G401.6 (cell line): ENCODE results near the gene SOX1.

Experiments
- FAIRE-seq: peaks from 2 replicates; lab custom pipeline; 2012; peaks lifted over from hg19 to GRCh38; lab: Jason Lieb, UNC

The SOX1 gene

DNA sequence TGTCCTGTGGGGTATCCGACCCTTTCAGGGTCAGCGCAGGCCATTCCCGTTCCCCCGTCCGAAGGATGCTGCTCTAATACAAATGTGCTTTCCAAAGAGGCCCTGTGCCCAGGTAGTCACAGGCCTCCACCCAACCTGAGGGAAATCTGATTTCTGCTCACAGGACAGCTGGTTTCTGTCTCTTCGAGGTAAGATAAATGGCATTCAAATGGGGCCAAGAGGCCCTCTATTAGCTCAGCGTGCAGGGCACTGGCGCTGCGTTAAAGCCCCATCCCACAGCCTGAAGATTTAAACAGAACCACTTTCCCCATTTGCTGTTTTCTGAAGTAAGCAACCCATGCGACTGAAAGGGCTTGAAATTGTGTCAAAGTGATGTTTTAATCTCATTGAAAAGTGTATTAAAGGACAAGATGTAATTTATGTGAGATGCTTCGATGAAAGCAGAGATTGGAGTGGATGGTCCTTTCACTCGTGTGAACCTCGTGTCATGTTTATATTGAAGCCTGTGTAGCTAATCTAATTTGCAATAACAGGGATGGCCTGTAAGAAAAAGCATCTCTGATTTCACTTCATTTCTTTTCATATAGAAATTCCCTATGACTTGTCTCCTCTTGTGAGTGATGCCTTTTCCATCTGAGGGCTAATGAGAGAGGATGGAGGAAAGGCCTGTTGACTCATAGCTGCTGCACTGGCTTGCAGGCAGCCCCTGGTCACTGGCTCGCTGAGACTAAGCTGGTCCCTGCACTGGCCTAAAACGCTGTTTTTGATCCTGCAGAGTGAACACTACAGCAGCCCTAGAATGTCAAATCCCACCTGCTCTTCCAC lies 7.3 kb upstream of the SOX1 start:
- no peak for FAIRE-seq

DNA sequence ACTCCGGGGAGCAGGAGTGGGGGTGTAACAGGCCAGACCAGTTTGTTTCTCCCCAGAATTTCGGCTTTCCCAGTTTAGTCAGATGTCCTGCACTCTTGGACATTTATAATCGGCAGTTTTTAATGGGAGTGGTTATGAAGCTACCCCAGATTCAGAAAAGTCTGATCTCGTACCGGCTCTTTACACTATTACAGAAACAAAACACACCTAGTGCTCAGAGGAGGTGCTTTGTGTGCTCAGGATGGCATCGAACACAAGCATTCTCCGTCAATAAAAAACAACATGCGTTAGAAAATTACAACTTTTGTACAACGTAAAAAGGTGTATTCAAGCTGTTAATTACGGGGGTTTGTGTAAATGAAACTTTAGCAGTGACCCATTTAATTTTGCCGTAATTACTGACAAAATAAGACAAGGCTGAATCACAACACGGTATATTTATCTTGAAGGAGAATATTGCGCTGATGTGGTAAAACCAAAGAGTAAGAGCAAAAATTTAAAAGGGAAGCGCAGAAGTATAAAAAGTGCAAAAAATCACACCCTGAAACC lies 6.6 kb upstream of the SOX1 start:
- FAIRE-seq = no peak

DNA sequence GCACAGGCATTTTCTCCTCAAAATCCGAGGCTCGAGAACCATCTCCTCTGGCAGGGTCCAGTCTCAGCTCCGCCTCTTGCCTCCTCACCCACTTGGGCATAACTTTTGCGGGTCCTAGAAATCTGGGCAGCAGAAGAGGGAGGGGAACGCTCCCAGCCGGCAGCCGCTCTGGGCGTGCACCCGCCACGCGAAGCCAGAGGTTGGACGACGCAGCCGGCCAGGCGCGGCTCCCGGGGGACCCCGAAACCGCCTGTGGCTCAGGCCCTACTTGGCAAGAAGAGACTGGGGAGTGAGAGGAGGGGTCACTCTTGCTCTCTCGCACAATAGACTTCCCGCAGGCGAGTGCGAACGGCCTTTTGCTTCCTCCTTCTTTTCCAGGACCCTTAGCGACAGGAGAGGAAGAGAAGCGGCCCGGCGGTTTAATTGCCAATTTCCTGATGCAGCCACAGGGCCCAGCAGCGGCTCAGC lies 6.0 kb upstream of the SOX1 start:
- no peak for FAIRE-seq

DNA sequence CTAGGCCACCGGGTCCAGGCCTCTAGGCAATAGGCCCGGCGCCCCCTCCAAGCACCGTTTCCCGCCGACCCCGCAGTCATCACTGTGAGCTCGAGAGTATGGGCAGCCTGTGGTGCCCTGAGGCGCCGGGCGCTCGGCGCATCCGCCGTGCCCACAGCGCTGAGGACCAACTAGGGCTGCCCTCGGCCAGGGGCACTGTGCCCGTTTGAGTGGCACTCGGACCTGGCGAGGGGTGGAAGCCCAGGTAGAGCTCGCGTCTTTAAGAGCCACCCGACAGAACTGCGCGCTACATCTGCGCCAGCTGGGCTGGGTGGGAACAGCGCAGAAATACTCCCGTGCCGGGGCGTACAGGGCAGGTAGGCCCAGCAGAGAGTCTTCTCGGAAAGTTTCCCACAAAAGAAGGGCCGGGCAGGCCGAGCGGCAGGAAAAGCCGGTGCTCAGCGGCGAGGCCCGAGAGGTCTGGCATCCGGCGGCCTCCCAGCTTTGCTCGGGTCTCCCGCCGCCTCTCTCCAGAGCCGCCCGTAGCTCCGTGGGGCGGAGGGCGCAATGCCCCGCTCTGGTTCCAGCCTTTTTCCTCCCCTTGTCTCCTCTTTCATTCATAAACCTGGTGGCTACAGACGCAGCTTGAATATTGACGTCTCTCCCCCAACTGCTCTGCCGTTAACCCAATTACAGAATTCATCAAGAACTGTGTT lies 5.4 kb upstream of the SOX1 start:
- no peak for FAIRE-seq

DNA sequence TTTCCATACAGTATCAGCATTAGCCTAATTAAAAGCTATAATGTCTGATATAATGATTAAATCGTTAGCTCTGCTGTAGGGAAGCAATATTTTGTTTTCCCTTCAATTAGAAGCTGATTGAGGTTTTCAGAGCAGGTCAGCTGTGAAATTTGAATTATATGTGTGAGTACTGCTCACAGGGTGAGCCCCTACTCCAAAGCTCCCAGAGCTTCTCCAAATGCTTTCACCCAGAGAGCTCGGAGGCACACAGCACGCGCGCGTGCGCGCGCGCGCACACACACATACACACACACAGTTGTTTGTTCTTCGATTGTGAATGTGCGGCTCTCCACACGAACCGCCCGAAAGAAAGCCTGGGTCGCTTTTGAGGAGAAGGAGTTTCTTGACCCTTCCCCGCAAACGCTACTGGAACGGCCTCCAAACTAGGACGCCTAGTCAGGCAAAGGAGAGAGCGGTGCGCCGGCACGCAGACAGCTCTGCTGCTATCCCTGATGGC lies 4.8 kb upstream of the SOX1 start:
- no peak for FAIRE-seq

DNA sequence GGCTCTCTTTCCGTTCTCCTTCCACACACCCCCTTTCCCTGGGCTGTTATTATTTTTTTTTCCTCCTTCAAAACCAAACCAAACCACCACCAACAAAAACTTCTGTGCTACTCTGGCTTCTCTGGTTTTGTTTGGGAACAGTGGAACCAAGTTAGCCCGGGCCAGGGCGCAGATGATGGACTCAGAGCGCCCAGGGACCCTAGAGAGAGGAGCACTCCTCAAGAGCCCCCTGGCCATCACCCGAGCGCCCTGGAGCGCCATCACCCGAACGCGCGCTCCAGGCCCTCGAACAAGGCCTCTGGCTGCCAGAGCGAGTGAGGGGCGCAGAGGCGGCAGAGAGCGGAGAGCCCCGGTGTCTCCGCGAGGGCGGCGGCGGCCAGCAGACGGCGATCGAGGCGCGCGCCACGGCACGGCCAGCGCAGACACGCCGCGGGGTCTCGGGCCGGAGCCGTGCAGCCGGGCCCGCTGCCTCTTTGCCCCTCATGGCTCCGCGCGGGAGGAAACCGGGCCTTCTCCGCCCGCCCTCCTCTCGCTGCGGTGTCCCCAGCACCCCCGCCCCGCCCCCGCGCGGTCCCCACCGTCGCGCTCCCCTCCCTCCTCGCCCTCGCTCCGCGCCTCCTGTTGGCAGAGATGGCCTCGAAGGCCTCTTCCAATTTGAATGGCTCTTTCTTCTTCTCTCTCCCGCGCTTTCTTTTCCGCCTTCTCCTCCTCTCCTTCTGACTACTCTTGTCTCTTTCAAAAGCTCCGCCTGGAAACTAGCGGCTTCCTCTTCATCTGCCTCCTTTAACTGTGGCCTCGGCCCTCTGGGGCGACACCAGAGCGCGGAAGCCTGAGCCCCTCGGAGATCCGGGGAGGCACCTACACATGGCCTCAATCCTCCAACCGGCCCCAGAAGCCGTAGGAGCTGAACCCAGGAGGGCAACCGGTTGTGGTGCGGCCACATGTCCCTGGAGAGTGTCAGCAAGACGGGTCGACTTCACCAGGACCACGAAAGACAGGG lies 4.1 kb upstream of the SOX1 start:
- FAIRE-seq = no peak

DNA sequence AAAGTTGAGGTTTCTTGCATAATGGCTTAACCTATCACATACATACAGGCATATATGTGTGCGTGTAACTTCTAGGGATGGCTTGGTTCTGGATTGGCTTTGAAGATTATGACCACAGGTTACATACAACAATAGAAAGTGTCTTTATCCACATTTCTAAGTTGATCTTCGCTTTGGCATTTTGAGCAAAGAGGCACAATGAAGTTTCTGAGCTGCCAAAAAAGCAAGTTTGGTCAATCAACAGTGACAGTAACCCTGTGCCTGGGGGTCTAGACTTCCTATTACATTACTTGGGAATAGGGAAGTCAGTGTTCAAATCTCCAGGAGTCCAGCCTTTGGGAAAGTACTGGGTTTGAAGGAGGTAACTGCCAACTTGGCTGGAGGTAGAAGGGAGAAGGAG lies 3.1 kb upstream of the SOX1 start:
- FAIRE-seq = no peak

DNA sequence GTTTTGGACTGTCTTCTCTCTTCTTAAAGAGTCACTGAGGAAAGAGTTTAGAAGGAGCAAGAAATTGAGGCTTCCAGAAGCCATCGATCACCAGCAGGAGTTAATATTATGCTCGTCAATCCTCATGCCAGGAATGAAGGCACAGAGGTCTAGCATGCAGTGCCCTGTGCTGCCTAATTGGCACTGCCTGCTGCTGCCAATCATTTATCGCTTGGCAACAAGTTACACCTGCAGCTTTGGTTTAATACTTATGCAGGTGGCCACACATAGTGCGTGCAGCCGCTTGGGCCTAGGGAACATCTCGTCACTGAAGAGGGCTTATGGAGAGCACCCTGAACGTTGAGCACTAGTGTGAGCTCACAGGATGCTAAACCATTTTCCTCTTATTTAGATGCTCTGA lies 2.7 kb upstream of the SOX1 start:
- FAIRE-seq = no peak

DNA sequence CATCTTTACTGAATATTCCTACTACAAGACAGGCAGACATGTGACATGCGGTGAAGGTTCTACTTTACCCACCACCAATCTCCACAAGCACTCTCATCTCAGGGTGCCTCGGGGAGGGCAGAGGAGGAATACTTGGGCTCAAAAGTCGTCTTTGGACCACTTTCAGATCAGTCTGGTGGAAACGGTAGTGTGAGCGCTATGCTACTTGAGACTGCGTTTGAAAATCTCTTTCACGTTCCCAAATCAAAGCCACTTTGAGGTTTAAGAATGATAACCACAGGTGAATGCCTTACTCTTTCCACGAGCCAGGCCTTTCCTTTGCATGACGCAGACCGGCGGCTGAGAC lies 1.5 kb upstream of the SOX1 start:
- no peak for FAIRE-seq

DNA sequence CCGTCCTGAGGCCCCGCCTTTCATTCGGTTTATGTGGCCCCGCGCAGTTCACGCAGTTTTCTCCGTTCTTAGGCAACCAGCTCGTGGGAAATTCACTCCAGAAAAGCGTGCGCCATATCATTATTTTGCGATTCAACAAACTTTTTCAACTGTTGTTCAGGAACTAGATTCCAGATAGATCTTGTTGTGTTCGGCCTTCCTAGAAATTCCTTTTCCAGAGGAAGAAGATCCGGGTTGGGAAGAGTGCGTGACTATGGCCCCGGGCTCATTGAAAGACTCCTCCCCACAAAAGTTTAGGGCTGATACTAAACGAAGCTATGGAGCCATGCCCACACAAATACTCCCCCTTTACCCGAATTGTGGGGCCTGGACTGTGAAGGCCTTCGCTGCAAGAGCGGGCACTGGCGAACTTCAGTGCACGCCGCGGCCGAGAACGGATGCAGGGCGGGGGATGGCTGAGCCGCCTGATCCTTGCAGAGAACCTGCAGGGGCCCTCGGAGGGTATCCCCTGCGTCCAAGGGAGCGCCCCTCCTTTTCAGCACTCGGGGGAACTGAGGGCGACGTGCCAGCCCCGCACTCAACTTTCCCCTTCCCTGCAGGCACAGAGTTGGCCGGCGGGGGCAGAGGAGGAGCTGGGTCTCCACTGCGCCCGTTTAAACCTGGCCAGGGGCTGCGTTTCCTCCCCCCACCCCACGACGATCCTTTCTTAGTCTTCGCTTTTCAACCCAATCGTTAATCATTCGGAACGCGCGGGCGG lies 904 bp upstream of the SOX1 start:
- FAIRE-seq = no peak

DNA sequence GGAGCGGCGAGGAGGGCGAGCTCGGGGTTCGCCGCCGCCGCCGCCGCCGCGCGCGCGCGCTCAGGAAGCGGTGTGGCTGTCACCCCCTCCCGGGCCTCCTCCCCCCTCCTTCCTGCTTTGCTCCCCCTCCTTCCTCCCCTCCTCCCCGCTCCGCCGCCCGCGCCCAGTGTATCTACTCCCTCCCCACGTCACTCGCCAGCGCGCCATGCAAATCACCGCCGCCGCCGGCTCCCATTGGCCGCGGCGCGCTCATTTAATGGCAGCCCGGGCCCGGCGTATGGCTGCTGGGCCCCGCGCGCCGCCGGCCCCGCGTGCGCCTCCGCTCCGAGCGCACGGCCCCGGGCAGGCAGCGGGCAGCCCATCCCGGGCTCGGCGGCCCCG lies 335 bp upstream of the SOX1 start:
- FAIRE-seq = no peak

DNA sequence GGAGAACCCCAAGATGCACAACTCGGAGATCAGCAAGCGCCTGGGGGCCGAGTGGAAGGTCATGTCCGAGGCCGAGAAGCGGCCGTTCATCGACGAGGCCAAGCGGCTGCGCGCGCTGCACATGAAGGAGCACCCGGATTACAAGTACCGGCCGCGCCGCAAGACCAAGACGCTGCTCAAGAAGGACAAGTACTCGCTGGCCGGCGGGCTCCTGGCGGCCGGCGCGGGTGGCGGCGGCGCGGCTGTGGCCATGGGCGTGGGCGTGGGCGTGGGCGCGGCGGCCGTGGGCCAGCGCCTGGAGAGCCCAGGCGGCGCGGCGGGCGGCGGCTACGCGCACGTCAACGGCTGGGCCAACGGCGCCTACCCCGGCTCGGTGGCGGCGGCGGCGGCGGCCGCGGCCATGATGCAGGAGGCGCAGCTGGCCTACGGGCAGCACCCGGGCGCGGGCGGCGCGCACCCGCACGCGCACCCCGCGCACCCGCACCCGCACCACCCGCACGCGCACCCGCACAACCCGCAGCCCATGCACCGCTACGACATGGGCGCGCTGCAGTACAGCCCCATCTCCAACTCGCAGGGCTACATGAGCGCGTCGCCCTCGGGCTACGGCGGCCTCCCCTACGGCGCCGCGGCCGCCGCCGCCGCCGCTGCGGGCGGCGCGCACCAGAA lies 1.1 kb downstream of the SOX1 start:
- FAIRE-seq = no peak

DNA sequence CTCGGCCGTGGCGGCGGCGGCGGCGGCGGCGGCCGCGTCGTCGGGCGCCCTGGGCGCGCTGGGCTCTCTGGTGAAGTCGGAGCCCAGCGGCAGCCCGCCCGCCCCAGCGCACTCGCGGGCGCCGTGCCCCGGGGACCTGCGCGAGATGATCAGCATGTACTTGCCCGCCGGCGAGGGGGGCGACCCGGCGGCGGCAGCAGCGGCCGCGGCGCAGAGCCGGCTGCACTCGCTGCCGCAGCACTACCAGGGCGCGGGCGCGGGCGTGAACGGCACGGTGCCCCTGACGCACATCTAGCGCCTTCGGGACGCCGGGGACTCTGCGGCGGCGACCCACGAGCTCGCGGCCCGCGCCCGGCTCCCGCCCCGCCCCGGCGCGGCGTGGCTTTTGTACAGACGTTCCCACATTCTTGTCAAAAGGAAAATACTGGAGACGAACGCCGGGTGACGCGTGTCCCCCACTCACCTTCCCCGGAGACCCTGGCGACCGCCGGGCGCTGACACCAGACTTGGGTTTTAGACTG lies 1.7 kb downstream of the SOX1 start:
- no peak for FAIRE-seq

DNA sequence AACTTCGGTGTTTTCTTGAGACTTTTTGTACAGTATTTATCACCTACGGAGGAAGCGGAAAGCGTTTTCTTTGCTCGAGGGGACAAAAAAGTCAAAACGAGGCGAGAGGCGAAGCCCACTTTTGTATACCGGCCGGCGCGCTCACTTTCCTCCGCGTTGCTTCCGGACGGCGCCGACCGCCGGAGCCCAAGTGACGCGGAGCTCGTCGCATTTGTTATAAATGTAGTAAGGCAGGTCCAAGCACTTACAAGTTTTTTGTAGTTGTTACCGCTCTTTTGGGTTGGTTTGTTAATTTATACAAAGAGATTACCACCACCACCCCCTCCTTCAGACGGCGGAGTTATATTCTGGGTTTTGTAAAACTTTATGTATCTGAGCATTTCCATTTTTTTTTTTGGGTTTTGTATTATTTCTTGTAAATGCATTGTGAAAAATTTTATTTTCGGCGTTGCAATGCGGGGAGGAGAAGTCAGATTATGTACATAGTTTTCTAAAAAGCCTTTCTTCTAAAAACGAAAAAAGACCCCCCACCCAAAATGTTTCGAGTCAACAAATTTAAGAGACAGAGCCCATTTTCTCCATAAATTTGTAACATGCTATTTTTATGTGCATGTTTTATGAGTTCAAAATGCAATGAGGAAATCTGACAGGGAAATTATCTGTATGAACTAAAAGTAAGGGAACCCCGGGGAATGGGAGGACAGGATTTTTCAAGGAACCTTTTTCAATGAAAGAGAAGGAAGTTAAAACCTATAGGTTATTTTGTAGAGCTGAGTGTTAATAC lies 2.3 kb downstream of the SOX1 start:
- no peak for FAIRE-seq

DNA sequence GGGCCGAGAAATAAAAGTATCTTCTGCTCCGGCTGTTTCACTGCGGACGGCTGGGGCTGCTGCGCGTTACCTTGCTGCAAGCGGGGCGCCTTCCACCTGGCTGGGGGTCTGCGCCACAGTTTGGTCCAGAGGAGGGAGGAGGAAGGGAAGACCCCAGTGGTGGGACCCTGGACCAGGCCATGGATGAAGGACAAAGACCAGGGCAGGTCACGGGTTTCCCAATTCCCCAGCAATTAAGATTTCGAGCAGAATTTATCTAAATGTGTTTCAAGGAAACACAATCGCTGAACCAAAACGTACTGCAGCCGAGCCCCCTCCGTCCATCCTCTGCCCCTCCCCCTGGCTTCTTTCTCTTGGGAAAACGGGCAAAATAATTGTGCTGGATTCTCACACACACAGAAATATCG lies 2.9 kb downstream of the SOX1 start:
- no peak for FAIRE-seq

DNA sequence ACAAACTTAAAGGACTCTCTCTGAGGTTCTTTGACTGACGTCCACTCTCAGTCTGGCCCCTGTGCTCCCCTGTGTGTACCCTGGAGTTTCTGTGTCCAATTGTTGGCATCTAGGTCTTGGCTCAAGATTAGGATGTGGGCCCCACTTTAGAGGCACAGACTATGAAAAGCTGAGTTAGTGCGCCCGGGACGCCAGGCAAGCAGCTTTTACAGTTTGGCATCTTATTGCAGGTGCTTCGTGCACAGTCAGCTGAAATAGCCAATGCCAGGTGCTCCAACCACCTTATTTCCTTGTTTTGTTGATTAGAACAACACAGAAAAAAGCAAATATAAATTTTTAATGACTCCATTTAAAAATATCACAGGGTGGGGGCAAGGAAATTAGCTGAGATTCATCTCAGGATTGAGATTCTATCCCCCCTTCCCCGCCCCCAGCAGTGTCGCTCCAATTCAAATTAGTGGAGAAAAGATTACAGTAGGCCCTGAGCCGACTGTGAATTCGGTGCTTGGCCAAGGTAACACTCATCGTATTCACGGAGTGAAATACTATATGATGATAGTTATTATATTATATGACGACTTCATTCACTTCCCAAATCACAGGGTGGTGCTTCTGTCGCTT lies 4.3 kb downstream of the SOX1 start:
- FAIRE-seq = no peak

DNA sequence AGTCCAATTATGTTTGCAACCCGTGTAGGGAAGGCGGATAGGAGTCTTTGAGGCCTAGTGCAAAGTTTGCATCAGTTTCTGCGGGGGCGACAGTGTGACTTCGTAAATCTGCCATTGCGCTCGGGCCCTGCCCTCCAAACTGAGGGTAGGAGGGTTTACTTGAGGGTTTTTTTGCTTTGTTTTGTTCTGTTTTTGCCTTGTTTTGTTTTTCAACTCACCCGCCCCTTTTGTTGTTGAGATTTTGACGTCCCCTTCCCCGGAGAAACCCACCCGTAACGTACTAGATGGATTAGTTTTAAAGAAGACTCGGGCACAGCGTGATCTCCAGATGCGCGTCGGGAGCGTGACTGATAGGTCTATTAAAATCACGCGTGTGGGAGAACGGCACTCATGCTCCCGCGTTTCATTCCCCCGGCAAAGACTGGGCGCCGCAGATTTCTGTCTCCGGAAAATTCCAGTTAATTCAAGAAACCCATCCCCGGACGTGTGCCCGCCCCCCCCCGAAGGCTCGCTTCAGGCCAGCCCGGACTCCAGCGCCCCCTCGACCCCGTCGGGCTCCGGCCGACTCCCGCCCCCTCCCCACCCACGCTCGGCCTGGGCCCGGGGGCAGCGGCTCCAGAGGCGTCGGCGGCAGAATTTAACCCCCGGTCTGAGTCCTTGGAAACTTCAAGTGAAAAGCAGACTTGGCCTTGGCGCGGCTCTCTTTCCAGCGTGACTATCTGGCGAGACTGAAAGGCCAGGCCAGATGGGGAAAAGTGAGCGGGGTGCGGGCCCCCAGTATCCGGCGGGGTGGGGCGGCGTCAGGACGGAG lies 5.0 kb downstream of the SOX1 start:
- FAIRE-seq = no peak

DNA sequence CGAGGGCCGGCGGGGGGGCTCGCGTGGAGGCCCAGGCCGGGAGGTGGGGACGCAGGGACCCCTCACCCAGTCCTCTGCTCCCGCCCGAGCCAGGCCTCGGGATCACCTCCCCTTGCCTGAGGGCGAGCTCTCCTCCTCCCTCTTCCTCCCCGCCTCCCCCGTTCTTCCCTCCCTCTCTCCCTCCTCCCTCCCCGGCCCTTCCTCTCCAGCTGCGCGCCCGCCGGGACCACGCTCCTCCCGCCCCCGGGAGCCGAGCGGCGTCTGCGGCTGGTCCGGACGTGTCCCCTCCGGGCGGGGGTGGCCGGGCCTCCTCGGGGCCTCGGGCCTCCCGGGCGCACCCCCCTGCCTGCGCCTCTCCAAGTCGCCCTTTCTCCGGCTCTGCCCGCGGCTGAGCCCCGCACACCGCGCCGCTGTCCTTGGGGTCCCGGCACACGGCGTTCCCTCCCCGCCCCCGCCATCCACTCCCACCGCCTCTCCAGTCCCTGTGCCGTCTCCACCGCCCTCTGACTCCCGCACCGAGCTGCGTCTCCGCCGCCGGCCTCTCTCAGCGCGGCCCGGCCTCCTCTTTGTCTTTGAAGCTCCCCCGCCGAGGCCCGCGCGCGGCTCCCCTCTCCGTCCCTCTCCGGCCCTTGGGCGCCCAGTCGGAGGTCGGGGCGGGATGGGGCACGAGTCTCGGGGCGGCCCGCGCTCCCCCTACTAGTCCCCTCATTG lies 5.7 kb downstream of the SOX1 start:
- FAIRE-seq = no peak
